IMR-90 (cell line): Measurements from ENCODE around the gene BBS5. TPM values are rescaled to one million over a fixed set of nuclear protein-coding genes. Genes with fewer than 3 reads are reported as not detected.

Experiments used
- ATAC-seq: fragments of 200-7000 bp; cut with Tn5 transposase; 2 replicates; pipeline ENCODE4 v1.9.1; 2020; ENCODE audit warnings: low read depth, mild to moderate bottlenecking, moderate library complexity
- BruUV-seq: library from RNA; stranded (reverse); fragments of 400-500 nt; replicated peaks from 2 replicates; lab custom pipeline; 2021; lab: Mats Ljungman, UMichigan
- CTCF ChIA-PET: fragments of 300-600 bp; formaldehyde crosslinking; extraction: SDS; loops from one replicate; lab custom pipeline; 2021; ENCODE audit warnings: antibody characterized with exemption; lab: Yijun Ruan, JAX
- POLR2A ChIA-PET: fragments of 300-600 bp; sonication (Branson Sonifier 250); formaldehyde crosslinking; loops from one replicate; lab custom pipeline; 2022; ENCODE audit warnings: antibody characterized with exemption; ENCODE audit not compliant: unreplicated experiment; lab: Charles Lee
- DNase-seq: peaks from one replicate; pipeline ENCODE4 v3.0.0; 2013
- H2AFZ ChIP-seq: replicated peaks from 2 replicates; pipeline ENCODE3; 2013; ENCODE audit warnings: low read length, mild to moderate bottlenecking; ENCODE audit not compliant: poor library complexity
- H2AK5ac ChIP-seq: 2 replicates; pipeline ENCODE4 v1.6.1; 2013; ENCODE audit warnings: low read depth, low read length, inconsistent platforms
- H2AK9ac ChIP-seq: replicated peaks from 2 replicates; pipeline ENCODE3; 2013; ENCODE audit warnings: mild to moderate bottlenecking, low read depth, low read length, moderate library complexity; ENCODE audit not compliant: poor library complexity
- H2BK120ac ChIP-seq: 2 replicates; pipeline ENCODE4 v1.6.1; 2013; ENCODE audit warnings: low read depth, low read length, inconsistent platforms
- H2BK15ac ChIP-seq: 3 replicates; pipeline ENCODE4 v1.6.1; 2013; ENCODE audit warnings: low read depth, low read length, inconsistent platforms
- H2BK20ac ChIP-seq: 2 replicates; pipeline ENCODE4 v1.6.1; 2013; ENCODE audit warnings: low read depth, mild to moderate bottlenecking, inconsistent platforms, low read length, moderate library complexity
- H2BK5ac ChIP-seq: 2 replicates; pipeline ENCODE4 v1.6.1; 2013; ENCODE audit warnings: mild to moderate bottlenecking, low read depth, low read length, inconsistent platforms; ENCODE audit not compliant: poor library complexity, severe bottlenecking
- H3K14ac ChIP-seq: replicated peaks from 2 replicates; pipeline ENCODE4 v1.6.1; 2013; ENCODE audit warnings: low read depth, low read length, inconsistent platforms
- H3K18ac ChIP-seq: 2 replicates; pipeline ENCODE4 v1.6.1; 2013; ENCODE audit warnings: low read depth, low read length, control low read depth
- H3K23ac ChIP-seq: 2 replicates; pipeline ENCODE4 v1.6.1; 2013; ENCODE audit warnings: low read depth, low read length, inconsistent platforms
- H3K27ac ChIP-seq: 2 replicates; pipeline ENCODE4 v1.5.1; 2013; ENCODE audit warnings: mild to moderate bottlenecking, control low read depth, low read length; ENCODE audit not compliant: insufficient read depth
- H3K27me3 ChIP-seq: 2 replicates; pipeline ENCODE4 v1.6.1; 2013; ENCODE audit warnings: low read length; ENCODE audit not compliant: control insufficient read depth, insufficient read depth
- H3K36me3 ChIP-seq: 2 replicates; pipeline ENCODE4 v1.6.1; 2013; ENCODE audit warnings: low read length, mixed read lengths; ENCODE audit not compliant: control insufficient read depth, insufficient read depth
- H3K4ac ChIP-seq: 2 replicates; pipeline ENCODE4 v1.6.1; 2013; ENCODE audit warnings: low read depth, low read length, inconsistent platforms
- H3K4me1 ChIP-seq: 2 replicates; pipeline ENCODE4 v1.6.1; 2013; ENCODE audit warnings: low read length, mixed read lengths; ENCODE audit not compliant: control insufficient read depth, insufficient read depth
- H3K4me2 ChIP-seq: 2 replicates; pipeline ENCODE4 v1.6.1; 2013; ENCODE audit warnings: low read depth, mild to moderate bottlenecking, control low read depth, low read length, moderate library complexity
- H3K4me3 ChIP-seq: 2 replicates; pipeline ENCODE4 v1.5.1; 2013; ENCODE audit warnings: low read depth, mild to moderate bottlenecking, control low read depth, low read length, moderate library complexity; ENCODE audit not compliant: insufficient read depth
- H3K56ac ChIP-seq: 2 replicates; pipeline ENCODE4 v1.6.1; 2013; ENCODE audit warnings: low read length, inconsistent platforms; ENCODE audit not compliant: insufficient read depth; ENCODE audit errors: extremely low read depth
- H3K79me1 ChIP-seq, 2 experiments: 2 replicates each; pipeline ENCODE4 v1.6.1; 2013; ENCODE audit warnings: low read length in 2 of 2, inconsistent platforms in 1 of 2, low read depth in 1 of 2
- H3K9ac ChIP-seq: 2 replicates; pipeline ENCODE4 v1.6.1; 2013; ENCODE audit warnings: low read depth, low read length, control low read depth
- H3K9me1 ChIP-seq: 2 replicates; pipeline ENCODE4 v1.6.1; 2013; ENCODE audit warnings: low read length, inconsistent platforms; ENCODE audit not compliant: insufficient read depth
- H3K9me3 ChIP-seq: 2 replicates; pipeline ENCODE4 v1.6.1; 2013; ENCODE audit warnings: low read length; ENCODE audit not compliant: control insufficient read depth, insufficient read depth
- H4K20me1 ChIP-seq: 2 replicates; pipeline ENCODE4 v1.6.1; 2013; ENCODE audit warnings: low read length, inconsistent platforms; ENCODE audit not compliant: insufficient read depth
- H4K5ac ChIP-seq: 2 replicates; pipeline ENCODE4 v1.6.1; 2013; ENCODE audit warnings: mild to moderate bottlenecking, low read depth, low read length, control low read depth
- H4K8ac ChIP-seq, 2 experiments: 2 replicates each; pipeline ENCODE4 v1.6.1; 2013; ENCODE audit warnings: low read depth in 2 of 2, low read length in 2 of 2, control low read depth in 1 of 2, inconsistent platforms in 1 of 2
- H4K91ac ChIP-seq: 2 replicates; pipeline ENCODE4 v1.6.1; 2013; ENCODE audit warnings: low read depth, low read length, inconsistent platforms; ENCODE audit not compliant: insufficient read depth
- FOS ChIP-seq: fragments of 150-350 bp; IDR thresholded peaks from 2 replicates; pipeline ENCODE4 v1.6.1; 2016; ENCODE audit warnings: low read depth, low read length
- SMC3 ChIP-seq: fragments of 150-350 bp; IDR thresholded peaks from 2 replicates; pipeline ENCODE4 v1.6.1; 2016; ENCODE audit warnings: low read depth, mild to moderate bottlenecking, antibody characterized with exemption, low read length, moderate library complexity
- WGBS, 2 experiments: methylation state at CpG; one replicate each; pipeline versions ENCODE4 v1.1.5 to v1.1.7; 2013; ENCODE audit warnings: missing lambda C conversion rate in 2 of 2; ENCODE audit not compliant: insufficient read length in 1 of 2; ENCODE audit errors: extremely low coverage in 2 of 2; 5-methylcytosine and 5-hydroxymethylcytosine counted together
- dilution Hi-C: fragments of 300-500 bp; cut with HindIII; formaldehyde crosslinking; loops from one replicate; pipeline ENCODE4 v1.14.3; 2018; ENCODE audit warnings: low sequenced_read_pairs; ENCODE audit not compliant: unreplicated experiment
- in situ Hi-C: fragments of 300-500 bp; cut with MboI; formaldehyde crosslinking; loops from 3 replicates; pipeline ENCODE4 v1.14.3; 2019; ENCODE audit warnings: low sequenced_read_pairs, inconsistent platforms, mixed read lengths
- intact Hi-C: fragments of 100-400 bp; cut with micrococcal nuclease; formaldehyde crosslinking; loops from 2 replicates; pipeline ENCODE4 v1.10.0; 2022
- polyA plus RNA-seq, 3 experiments: library from polyadenylated mRNA; depleted of rRNA; stranded (reverse); fragments of >200 nt; gene quantifications; 2 replicates each; pipeline ENCODE4 v1.2.3, GENCODE V29; 2012; ENCODE audit warnings: low replicate concordance in 1 of 3
- total RNA-seq: library from RNA; depleted of rRNA; stranded (reverse); fragments of >200 nt; gene quantifications from 2 replicates; pipeline ENCODE4 v1.2.3, GENCODE V29; 2012

BBS5 gene
- total and polyA plus RNA-seq, 2 of the 4 experiments (the other 2 are of a cell fraction): 1.4 to 4.1 TPM

DNA sequence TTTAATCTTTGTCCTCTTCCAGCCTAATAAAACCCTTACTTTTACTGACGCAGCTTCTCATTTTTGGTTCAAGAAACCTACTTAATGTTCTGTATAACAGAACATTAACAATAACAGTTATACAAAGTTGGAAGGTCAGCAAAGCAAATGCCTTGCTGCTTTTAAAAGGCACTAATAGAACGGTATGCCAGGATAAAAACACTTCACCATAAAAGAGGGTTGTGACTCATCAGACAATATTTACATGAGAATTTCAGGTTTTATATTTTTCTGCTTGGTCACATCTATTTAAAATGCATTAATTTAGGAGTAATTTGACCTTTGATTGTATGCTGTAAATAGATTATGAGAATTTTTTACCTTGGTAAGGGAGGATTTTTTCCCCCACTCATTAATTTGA, 33.2 kb downstream of the BBS5 start:
- TF ChIP-seq FOS: peak; percentile 23; the same call in 1 of the 2 replicates
- no peak for TF ChIP-seq SMC3
- Histone ChIP-seq H3K9me1 (peaks cover 5% of the 10 kb centered on the region; the same call in 1 of the 2 replicates), H2AK5ac (no peak overlapping the region), H3K4me3 (no peak overlapping the region), H3K4ac (no peak overlapping the region), H4K91ac (no peak overlapping the region), H3K23ac (no peak overlapping the region), H2BK120ac (no peak overlapping the region), H3K9me3 (0 out of 2 replicates have a peak, but pooled peaks cover 3% of the 10 kb centered on the region), H4K20me1 (no peaks in the 10 kb centered on the region), H3K79me1 (no peaks in the 10 kb centered on the region), H2BK15ac (no peak overlapping the region), H4K5ac (no peak overlapping the region), H3K56ac (no peak overlapping the region), H3K36me3 (no peaks in the 10 kb centered on the region), H3K9ac (no peak overlapping the region), H3K4me2 (no peak overlapping the region; the same call in 1 of the 2 replicates), H2BK5ac (no peak overlapping the region), H3K18ac (no peak overlapping the region), H3K14ac (no peak overlapping the region), H2AK9ac (no peak overlapping the region), H3K27me3 (no peaks in the 10 kb centered on the region), H4K8ac (no peak overlapping the region), H3K27ac (no peak overlapping the region), H2BK20ac (no peak overlapping the region), H3K4me1 (peaks cover 2% of the 10 kb centered on the region; the same call in 1 of the 2 replicates), H2AFZ (no peak overlapping the region)
- POLR2A ChIA-PET: no interaction called here
- ATAC-seq: peak; percentile 70; the same call in 1 of the 2 replicates
- no TSS peak for BruUV-seq
- intact Hi-C loops: no loop called here
- in situ Hi-C loops: no loop called here
- CTCF ChIA-PET: no interaction called here
- no CpG with 5 or more reads among the region's 2 CpGs for WGBS, 2 experiments
- DNase-seq: peak; percentile 47
- dilution Hi-C loops: no loop called here
